ENCODE measurements around the gene ZNF565.
"Not testable (repeated sequence)": the region's sequence is repeated elsewhere in the genome, so short reads cannot be mapped to it uniquely, and the experiment has no call there.

ZNF565 gene

DNA sequence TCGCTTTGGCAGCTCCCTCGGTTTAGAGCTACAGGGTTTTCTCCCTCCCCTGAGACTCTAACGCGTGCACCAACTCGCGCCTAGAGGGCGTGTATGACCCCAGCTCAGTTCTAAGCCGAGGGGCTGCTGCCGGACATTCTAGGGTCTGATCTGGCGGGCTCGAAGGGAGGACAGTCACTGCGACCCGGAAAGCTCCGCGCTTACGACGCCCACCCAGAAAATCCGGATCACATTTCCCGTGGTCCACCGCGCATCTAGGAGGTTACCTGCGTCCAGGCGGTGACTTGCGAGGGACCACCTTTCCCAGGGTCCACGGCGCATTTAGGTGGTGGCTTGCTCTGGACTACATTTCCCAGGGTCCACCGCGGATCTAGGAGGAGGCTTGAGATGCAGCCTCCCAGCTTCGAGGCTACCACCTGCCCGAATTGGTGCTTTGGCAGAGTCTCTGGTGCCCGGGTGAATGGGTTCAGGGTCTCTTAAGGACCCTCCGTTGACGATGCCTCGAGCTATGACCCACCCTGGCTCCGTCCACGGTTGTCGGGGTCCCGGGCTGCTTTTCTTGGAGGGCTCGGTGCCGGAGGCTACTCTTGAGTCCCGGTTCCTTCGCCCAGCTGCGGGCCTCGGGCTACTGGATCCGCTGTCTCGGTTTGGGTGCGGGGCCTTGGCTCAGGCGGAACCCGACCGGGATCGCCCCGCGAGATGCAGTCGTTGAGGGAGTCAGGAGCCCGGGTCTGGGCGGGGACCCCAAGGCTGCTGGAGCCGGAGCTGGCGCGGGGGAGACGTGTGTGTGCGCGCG is 30.9 kb upstream of the ZNF565 start:
- no peaks in the 10 kb centered on the region for H3K27me3 ChIP-seq (ENCODE audit: control insufficient read depth, insufficient read depth, low read length)
- no peaks in the 10 kb centered on the region for H3K36me3 ChIP-seq (ENCODE audit: control insufficient read depth, insufficient read depth, low read length)
- peaks cover 3% of the 10 kb centered on the region; the same call in 1 of the 2 replicates for H3K4me1 ChIP-seq (ENCODE audit: control insufficient read depth, insufficient read depth, low read length)
- peak; percentile 82 for DNase-seq (ENCODE audit: low read depth, low spot score)
- peak overlapping the region; percentile 43; the same call in 1 of the 2 replicates for H3K4me3 ChIP-seq (ENCODE audit: low read length)
- no peak overlapping the region for H3K27ac ChIP-seq (ENCODE audit: low read length)
- no CpG with 5 or more reads among the region's 63 CpGs for WGBS (ENCODE audit: insufficient coverage, insufficient read length)
- H3K9me3 ChIP-seq (ENCODE audit: control insufficient read depth, insufficient read depth, low read length) = no peaks in the 10 kb centered on the region

- no peak overlapping the region for H3K27ac ChIP-seq (ENCODE audit: low read length)
- WGBS (ENCODE audit: insufficient coverage, insufficient read length) = no CpG with 5 or more reads among the region's 11 CpGs
Measured at GRCh38 chr19:36244066-36244465, 29.6 kb upstream of the ZNF565 start.

GRCh38 chr19:36236946-36237310 is 22.5 kb upstream of the ZNF565 start:
- Histone ChIP-seq H3K9me3 (ENCODE audit: control insufficient read depth, insufficient read depth, low read length) (no peaks in the 10 kb centered on the region), H3K4me3 (ENCODE audit: low read length) (no peak overlapping the region), H3K27ac (ENCODE audit: low read length) (no peak overlapping the region), H3K27me3 (ENCODE audit: control insufficient read depth, insufficient read depth, low read length) (no peaks in the 10 kb centered on the region), H3K36me3 (ENCODE audit: control insufficient read depth, insufficient read depth, low read length) (peaks cover 21% of the 10 kb centered on the region; the same call in 1 of the 2 replicates), H3K4me1 (ENCODE audit: control insufficient read depth, insufficient read depth, low read length) (no peaks in the 10 kb centered on the region)
- WGBS (ENCODE audit: insufficient coverage, insufficient read length) = no CpG with 5 or more reads among the region's 3 CpGs
- no peak for DNase-seq (ENCODE audit: low read depth, low spot score)

More at GRCh38 chr19:36244066-36244465, 29.6 kb upstream of the ZNF565 start:
- H3K4me3 ChIP-seq (ENCODE audit: low read length) = no peak overlapping the region
- H3K4me1 ChIP-seq (ENCODE audit: control insufficient read depth, insufficient read depth, low read length) = peaks cover 3% of the 10 kb centered on the region; the same call in 1 of the 2 replicates
- no peaks in the 10 kb centered on the region for H3K36me3 ChIP-seq (ENCODE audit: control insufficient read depth, insufficient read depth, low read length)
- DNase-seq (ENCODE audit: low read depth, low spot score) = no peak
- no peaks in the 10 kb centered on the region for H3K9me3 ChIP-seq (ENCODE audit: control insufficient read depth, insufficient read depth, low read length)
- H3K27me3 ChIP-seq (ENCODE audit: control insufficient read depth, insufficient read depth, low read length) = no peaks in the 10 kb centered on the region

GRCh38 chr19:36236304-36236945 is 22.0 kb upstream of the ZNF565 start:
- peaks cover 21% of the 10 kb centered on the region; the same call in 1 of the 2 replicates for H3K36me3 ChIP-seq (ENCODE audit: control insufficient read depth, insufficient read depth, low read length)
- WGBS (ENCODE audit: insufficient coverage, insufficient read length) = no CpG with 5 or more reads among the region's 6 CpGs
- DNase-seq (ENCODE audit: low read depth, low spot score) = no peak
- H3K4me1 ChIP-seq (ENCODE audit: control insufficient read depth, insufficient read depth, low read length) = no peaks in the 10 kb centered on the region
- no peak overlapping the region for H3K27ac ChIP-seq (ENCODE audit: low read length)
- H3K9me3 ChIP-seq (ENCODE audit: control insufficient read depth, insufficient read depth, low read length) = no peaks in the 10 kb centered on the region
- H3K27me3 ChIP-seq (ENCODE audit: control insufficient read depth, insufficient read depth, low read length) = no peaks in the 10 kb centered on the region
- no peak overlapping the region for H3K4me3 ChIP-seq (ENCODE audit: low read length)

DNA sequence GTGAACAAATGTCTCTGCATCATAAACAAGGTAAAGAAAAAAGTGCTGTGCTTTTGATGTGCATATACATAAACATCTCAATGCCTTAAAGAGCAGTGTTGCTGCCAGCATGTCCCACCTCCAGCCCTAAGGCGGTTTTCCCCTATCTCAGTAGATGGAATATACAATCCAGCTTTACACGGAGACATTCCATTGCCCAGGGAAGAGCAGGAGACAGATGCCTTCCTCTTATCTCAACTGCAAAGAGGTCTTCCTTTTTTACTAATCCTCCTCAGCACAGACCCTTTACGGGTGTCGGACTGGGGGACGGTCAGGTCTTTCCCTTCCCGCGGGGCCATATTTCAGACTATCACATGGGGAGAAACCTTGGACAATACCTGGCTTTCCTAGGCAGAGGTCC is 19.2 kb upstream of the ZNF565 start:
- not testable (repeated sequence) for DNase-seq (ENCODE audit: low read depth, low spot score); H3K27me3 ChIP-seq (ENCODE audit: control insufficient read depth, insufficient read depth, low read length); H3K9me3 ChIP-seq (ENCODE audit: control insufficient read depth, insufficient read depth, low read length); H3K4me1 ChIP-seq (ENCODE audit: control insufficient read depth, insufficient read depth, low read length); H3K27ac ChIP-seq (ENCODE audit: low read length); H3K4me3 ChIP-seq (ENCODE audit: low read length)
- H3K36me3 ChIP-seq (ENCODE audit: control insufficient read depth, insufficient read depth, low read length) = peaks cover 27% of the 10 kb centered on the region; the same call in 1 of the 2 replicates
- no CpG with 5 or more reads among the region's 7 CpGs for WGBS (ENCODE audit: insufficient coverage, insufficient read length)

- H3K36me3 ChIP-seq (ENCODE audit: control insufficient read depth, insufficient read depth, low read length) = peaks cover 26% of the 10 kb centered on the region; the same call in 1 of the 2 replicates
- no peaks in the 10 kb centered on the region for H3K4me1 ChIP-seq (ENCODE audit: control insufficient read depth, insufficient read depth, low read length)
- H3K9me3 ChIP-seq (ENCODE audit: control insufficient read depth, insufficient read depth, low read length) = no peaks in the 10 kb centered on the region
- H3K27ac ChIP-seq (ENCODE audit: low read length) = no peak overlapping the region
- H3K4me3 ChIP-seq (ENCODE audit: low read length) = no peak overlapping the region
- DNase-seq (ENCODE audit: low read depth, low spot score) = no peak
- no CpG with 5 or more reads among the region's 5 CpGs for WGBS (ENCODE audit: insufficient coverage, insufficient read length)
- no peaks in the 10 kb centered on the region for H3K27me3 ChIP-seq (ENCODE audit: control insufficient read depth, insufficient read depth, low read length)
Measured at GRCh38 chr19:36225219-36225892, 10.9 kb upstream of the ZNF565 start.

GRCh38 chr19:36222503-36222902 is 8.0 kb upstream of the ZNF565 start:
- H3K27ac ChIP-seq (ENCODE audit: low read length) = no peak overlapping the region
- H3K4me1 ChIP-seq (ENCODE audit: control insufficient read depth, insufficient read depth, low read length) = no peaks in the 10 kb centered on the region
- no peaks in the 10 kb centered on the region for H3K27me3 ChIP-seq (ENCODE audit: control insufficient read depth, insufficient read depth, low read length)
- no peak overlapping the region for H3K4me3 ChIP-seq (ENCODE audit: low read length)
- WGBS (ENCODE audit: insufficient coverage, insufficient read length) = no CpG with 5 or more reads among the region's 4 CpGs
- H3K9me3 ChIP-seq (ENCODE audit: control insufficient read depth, insufficient read depth, low read length) = no peaks in the 10 kb centered on the region
- peaks cover 14% of the 10 kb centered on the region; the same call in 1 of the 2 replicates for H3K36me3 ChIP-seq (ENCODE audit: control insufficient read depth, insufficient read depth, low read length)
- no peak for DNase-seq (ENCODE audit: low read depth, low spot score)

GRCh38 chr19:36221474-36221873 is 7.0 kb upstream of the ZNF565 start:
- H3K4me1 ChIP-seq (ENCODE audit: control insufficient read depth, insufficient read depth, low read length) = no peaks in the 10 kb centered on the region
- DNase-seq (ENCODE audit: low read depth, low spot score) = no peak
- peaks cover 12% of the 10 kb centered on the region; the same call in 1 of the 2 replicates for H3K36me3 ChIP-seq (ENCODE audit: control insufficient read depth, insufficient read depth, low read length)
- H3K27me3 ChIP-seq (ENCODE audit: control insufficient read depth, insufficient read depth, low read length) = no peaks in the 10 kb centered on the region
- no peaks in the 10 kb centered on the region for H3K9me3 ChIP-seq (ENCODE audit: control insufficient read depth, insufficient read depth, low read length)
- no peak overlapping the region for H3K4me3 ChIP-seq (ENCODE audit: low read length)
- WGBS (ENCODE audit: insufficient coverage, insufficient read length) = no CpG with 5 or more reads among the region's 4 CpGs
- H3K27ac ChIP-seq (ENCODE audit: low read length) = no peak overlapping the region

DNA sequence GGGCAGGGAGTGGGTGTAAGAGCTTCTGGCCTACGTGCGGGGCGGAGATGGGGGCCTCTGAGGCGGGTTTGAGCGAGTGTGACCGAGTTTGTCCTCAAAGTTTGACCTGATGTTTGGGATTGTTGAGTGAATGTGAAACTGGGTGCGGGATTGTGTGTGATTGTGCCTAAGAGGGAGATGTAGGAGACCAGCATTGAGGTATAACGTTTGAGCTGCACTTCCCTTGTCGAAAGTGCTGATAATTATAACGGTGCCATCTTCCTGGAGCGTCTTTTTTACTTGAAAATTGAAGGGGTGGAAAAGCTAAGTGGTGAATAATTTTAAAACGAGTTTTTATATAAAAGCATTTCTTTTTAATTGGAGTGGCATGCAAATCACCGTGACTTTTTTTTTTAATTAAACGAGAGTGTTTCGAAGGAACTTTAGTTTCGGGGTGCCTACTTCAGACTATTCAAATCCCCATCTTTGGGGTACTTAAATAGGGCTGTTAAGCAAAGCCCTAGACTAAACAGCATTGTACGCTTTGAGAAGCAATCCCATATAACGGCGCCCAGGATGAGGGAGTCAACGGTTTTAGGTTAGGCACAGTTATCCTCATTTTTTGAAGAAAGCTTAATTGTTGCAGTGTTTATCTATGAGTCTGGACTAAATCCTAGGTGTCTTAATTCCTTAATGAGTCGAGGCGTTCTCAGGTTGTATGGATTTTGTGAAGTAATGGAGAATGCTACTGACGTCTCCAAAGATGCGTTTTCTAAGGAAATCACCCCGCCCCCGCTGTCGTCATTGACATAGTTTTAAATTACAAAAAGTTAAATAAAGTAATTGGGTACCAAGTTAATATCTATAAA is 1.0 kb upstream of the ZNF565 start:
- no peak for DNase-seq (ENCODE audit: low read depth, low spot score)
- Histone ChIP-seq H3K36me3 (ENCODE audit: control insufficient read depth, insufficient read depth, low read length) (no peaks in the 10 kb centered on the region), H3K9me3 (ENCODE audit: control insufficient read depth, insufficient read depth, low read length) (no peaks in the 10 kb centered on the region), H3K27me3 (ENCODE audit: control insufficient read depth, insufficient read depth, low read length) (no peaks in the 10 kb centered on the region), H3K4me1 (ENCODE audit: control insufficient read depth, insufficient read depth, low read length) (peaks cover 2% of the 10 kb centered on the region; the same call in 1 of the 2 replicates), H3K27ac (ENCODE audit: low read length) (no peak overlapping the region), H3K4me3 (ENCODE audit: low read length) (peak overlapping the region; percentile 83; the same call in 1 of the 2 replicates)
- WGBS (ENCODE audit: insufficient coverage, insufficient read length) = no CpG with 5 or more reads among the region's 27 CpGs

GRCh38 chr19:36212895-36213294 is 1.6 kb downstream of the ZNF565 start:
- DNase-seq (ENCODE audit: low read depth, low spot score) = no peak

More at GRCh38 chr19:36212895-36213294, 1.6 kb downstream of the ZNF565 start:
- WGBS (ENCODE audit: insufficient coverage, insufficient read length) = no CpG with 5 or more reads among the region's 2 CpGs
- H3K36me3 ChIP-seq (ENCODE audit: control insufficient read depth, insufficient read depth, low read length) = no peaks in the 10 kb centered on the region
- H3K4me1 ChIP-seq (ENCODE audit: control insufficient read depth, insufficient read depth, low read length) = peaks cover 2% of the 10 kb centered on the region; the same call in 1 of the 2 replicates
- H3K4me3 ChIP-seq (ENCODE audit: low read length) = no peak overlapping the region
- H3K9me3 ChIP-seq (ENCODE audit: control insufficient read depth, insufficient read depth, low read length) = no peaks in the 10 kb centered on the region
- no peak overlapping the region for H3K27ac ChIP-seq (ENCODE audit: low read length)
- H3K27me3 ChIP-seq (ENCODE audit: control insufficient read depth, insufficient read depth, low read length) = no peaks in the 10 kb centered on the region

All from iPS DF 6.9 (cell line).